Measurements from ENCODE around the gene NR1H3. TPM values are rescaled to one million over a fixed set of nuclear protein-coding genes. Genes with fewer than 3 reads are reported as not detected.
"Not testable (repeated sequence)": the region's sequence is repeated elsewhere in the genome, so short reads cannot be mapped to it uniquely, and the experiment has no call there.

NR1H3 gene
- total and polyA plus RNA-seq, 7 donors, result 3.9 to 12.6 (median 6.2) TPM

- Histone ChIP-seq H3K36me3 (ENCODE audit: insufficient read depth in 1 of 2, low read depth in 1 of 2) (peaks cover 14 to 97% of the 10 kb centered on the region in 2 donors), H3K27ac (no peak overlapping the region), H3K4me3 (no peak overlapping the region), H3K9me3 (no peaks in the 10 kb centered on the region), H3K4me1 (peaks cover 16% of the 10 kb centered on the region), H3K27me3 (ENCODE audit: insufficient read depth in 3 of 3, low read length in 2 of 3) (no peaks in the 10 kb centered on the region)
- intact Hi-C loops (cut with DNase I), result no loop called here
- ATAC-seq (no peak), DNase-seq (no peak)
- no peak for TF ChIP-seq CTCF (IDR thresholded peaks at IDR 0.05)
- 87 to 93% (median 89%) methylated on average over 6 of the region's 6 CpGs for WGBS, 3 donors
Observed at GRCh38 chr11:47308050-47308823, 50.4 kb downstream of the NR1H3 start.

- no peak overlapping the region for H3K4me3 ChIP-seq
- DNase-seq (no peak), ATAC-seq (no peak)
- WGBS, 3 donors, result 76 to 84% (median 78%) methylated on average over 5 of the region's 5 CpGs
- no peaks in the 10 kb centered on the region for H3K4me1 ChIP-seq
- no peaks in the 10 kb centered on the region for H3K9me3 ChIP-seq
- intact Hi-C loops (cut with DNase I), result no loop called here
- H3K36me3 ChIP-seq (ENCODE audit: insufficient read depth in 1 of 2, low read depth in 1 of 2), result peaks cover 11 to 89% of the 10 kb centered on the region in 2 donors
- TF ChIP-seq CTCF (IDR thresholded peaks at IDR 0.05), result no peak
- no peak overlapping the region for H3K27ac ChIP-seq
- H3K27me3 ChIP-seq (ENCODE audit: insufficient read depth in 3 of 3, low read length in 2 of 3), result no peaks in the 10 kb centered on the region
Observed at GRCh38 chr11:47314992-47315391, 57.2 kb downstream of the NR1H3 start.

DNA sequence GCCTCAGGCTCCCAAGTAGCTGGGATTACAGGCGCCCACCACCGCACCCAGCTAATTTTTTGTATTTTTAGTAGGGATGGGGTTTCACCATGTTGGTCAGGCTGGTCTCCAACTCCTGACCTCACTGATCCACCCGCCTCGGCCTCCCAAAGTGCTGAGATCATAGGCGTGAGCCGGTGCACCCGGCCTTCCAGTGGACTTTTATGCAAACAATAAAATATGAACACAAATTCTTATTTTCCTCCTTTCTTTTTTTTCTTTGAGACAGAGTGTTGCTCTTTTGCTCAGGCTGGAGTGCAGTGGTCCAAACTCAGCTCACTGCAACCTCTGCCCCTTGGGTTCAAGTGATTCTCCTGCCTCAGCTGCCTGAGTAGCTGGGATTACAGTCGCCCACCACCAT, 58.7 kb downstream of the NR1H3 start:
- 89 to 96% (median 93%) methylated on average over 8 of the region's 8 CpGs for WGBS, 3 donors
- H3K27ac ChIP-seq; H3K4me3 ChIP-seq; H3K4me1 ChIP-seq; intact Hi-C loops (cut with DNase I); H3K9me3 ChIP-seq; H3K27me3 ChIP-seq (ENCODE audit: insufficient read depth in 3 of 3, low read length in 2 of 3); DNase-seq; ATAC-seq: not testable (repeated sequence)
- peaks cover 9 to 74% of the 10 kb centered on the region in 2 donors for H3K36me3 ChIP-seq (ENCODE audit: insufficient read depth in 1 of 2, low read depth in 1 of 2)

- no peak for DNase-seq
- H3K27me3 ChIP-seq (ENCODE audit: insufficient read depth in 3 of 3, low read length in 2 of 3), result no peaks in the 10 kb centered on the region
- H3K9me3 ChIP-seq, result no peaks in the 10 kb centered on the region
- no peaks in the 10 kb centered on the region for H3K4me1 ChIP-seq
- intact Hi-C loops (cut with DNase I), result no loop called here
- TF ChIP-seq CTCF (IDR thresholded peaks at IDR 0.05), result no peak
- H3K27ac ChIP-seq, result no peak overlapping the region
- 88 to 91% (median 90%) methylated on average over 5 of the region's 5 CpGs for WGBS, 3 donors
- H3K36me3 ChIP-seq (ENCODE audit: insufficient read depth in 1 of 2, low read depth in 1 of 2), result peaks cover 7 to 67% of the 10 kb centered on the region in 2 donors
- ATAC-seq, result no peak
- no peak overlapping the region for H3K4me3 ChIP-seq
Observed at GRCh38 chr11:47317064-47317828, 59.5 kb downstream of the NR1H3 start.

GRCh38 chr11:47318166-47318565, 60.4 kb downstream of the NR1H3 start:
- intact Hi-C loops (cut with DNase I), result no loop called here
- H3K4me1 ChIP-seq, result no peaks in the 10 kb centered on the region
- H3K36me3 ChIP-seq (ENCODE audit: insufficient read depth in 1 of 2, low read depth in 1 of 2), result peaks cover 7 to 57% of the 10 kb centered on the region in 2 donors
- no peaks in the 10 kb centered on the region for H3K9me3 ChIP-seq
- H3K4me3 ChIP-seq, result no peak overlapping the region
- DNase-seq (no peak), ATAC-seq (no peak)
- H3K27ac ChIP-seq, result no peak overlapping the region
- no peak for TF ChIP-seq CTCF (IDR thresholded peaks at IDR 0.05)
- H3K27me3 ChIP-seq (ENCODE audit: insufficient read depth in 3 of 3, low read length in 2 of 3), result no peaks in the 10 kb centered on the region
- WGBS, 3 donors, result 75 to 90% (median 79%) methylated on average over 2 of the region's 2 CpGs
